CD4-positive, alpha-beta T cell treated with Interleukin-4 for 4 hours (primary cell): ENCODE data around the gene WDR1.

Experiments
- DNase-seq: peaks from one replicate; pipeline ENCODE4 v3.0.0-alpha.2; 2020

The WDR1 gene

DNA sequence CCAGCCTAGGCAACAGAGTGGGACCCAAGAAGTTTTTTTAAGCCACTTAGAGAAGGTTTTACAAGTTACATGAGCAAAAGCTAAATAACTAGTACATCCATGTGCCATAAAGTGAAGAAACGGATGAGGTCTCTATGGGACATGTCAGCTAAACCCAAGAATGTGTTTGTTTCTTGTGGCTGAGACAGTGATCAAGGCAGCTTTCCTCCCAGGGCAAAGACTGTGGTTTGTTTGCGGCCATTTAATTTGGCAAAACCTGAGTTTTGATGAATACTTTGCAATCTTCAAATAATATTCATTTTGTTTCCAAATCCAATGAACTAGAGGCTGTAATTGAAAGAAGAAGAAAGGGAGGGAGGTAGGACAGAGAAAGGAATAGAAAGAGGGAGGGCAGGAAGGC is 50.4 kb downstream of the WDR1 start:
- no peak for DNase-seq

DNA sequence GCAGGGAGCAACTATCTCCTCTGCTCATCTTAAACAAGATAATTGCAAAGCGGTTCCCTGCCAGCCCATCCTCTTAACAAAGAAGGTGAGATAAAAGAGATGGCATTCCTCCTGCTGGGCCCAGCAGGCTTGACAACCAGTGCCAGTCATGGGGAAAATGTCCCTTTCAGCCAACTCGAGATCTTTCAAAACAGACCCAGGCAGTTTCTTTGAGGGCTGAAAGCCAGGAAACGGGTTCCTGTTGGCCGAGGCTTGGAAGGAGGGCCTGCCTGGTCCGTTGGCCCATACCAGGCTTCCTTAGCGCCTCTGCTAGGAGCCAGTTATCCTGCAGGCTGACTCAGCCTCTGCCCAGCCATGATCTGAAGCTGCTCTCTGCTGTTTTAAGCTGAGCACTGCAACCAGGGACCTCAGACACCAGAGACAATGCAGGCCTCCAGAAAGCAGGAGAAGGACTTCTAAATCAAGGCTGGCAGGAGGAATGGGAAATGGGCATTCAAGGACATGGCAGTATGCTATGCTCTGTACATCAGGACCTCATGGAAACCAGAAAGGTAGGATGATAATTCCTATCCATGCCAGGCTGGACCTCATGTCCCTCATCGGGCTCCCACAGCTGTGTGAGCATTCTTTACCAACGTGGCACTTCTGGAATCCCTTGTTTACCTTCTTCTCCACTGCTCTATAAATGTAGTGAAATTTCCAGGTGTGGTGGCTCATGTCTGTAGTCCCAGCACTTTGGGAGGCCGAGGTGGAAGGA is 52.9 kb downstream of the WDR1 start:
- no peak for DNase-seq

DNA sequence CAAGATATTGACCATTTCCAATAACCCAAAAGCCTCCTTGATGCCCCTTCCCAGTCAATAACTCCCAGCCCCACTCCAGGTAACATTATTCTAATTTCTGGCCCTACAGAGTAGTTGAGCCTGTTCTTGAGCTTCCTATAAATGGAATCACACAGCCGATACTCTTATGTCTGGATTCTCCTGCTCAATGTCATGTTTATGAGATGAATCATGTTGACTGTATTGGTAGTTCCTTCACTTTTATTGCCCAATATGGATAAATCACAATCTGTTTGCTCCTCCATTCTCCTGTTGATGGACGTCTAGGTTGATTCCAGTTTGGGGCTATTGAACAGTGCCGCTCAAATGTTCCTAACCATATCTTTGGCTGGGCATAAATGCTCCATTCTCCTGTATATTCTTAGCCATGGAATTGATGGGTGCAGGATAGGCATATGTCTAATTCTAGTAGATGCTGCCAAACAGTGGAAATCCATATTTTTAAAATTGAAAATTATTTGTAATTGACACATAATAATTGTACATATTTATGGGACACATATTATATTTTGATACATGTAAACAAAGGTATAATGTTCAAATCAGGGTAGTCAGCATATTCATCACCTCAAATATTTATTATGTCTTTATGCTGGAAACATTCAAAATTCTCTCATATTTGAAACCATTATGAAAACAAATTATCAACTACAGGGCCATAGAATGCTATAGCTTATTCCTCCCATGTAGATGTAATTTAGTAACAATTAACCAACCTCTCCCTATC is 54.8 kb downstream of the WDR1 start:
- no peak for DNase-seq

DNA sequence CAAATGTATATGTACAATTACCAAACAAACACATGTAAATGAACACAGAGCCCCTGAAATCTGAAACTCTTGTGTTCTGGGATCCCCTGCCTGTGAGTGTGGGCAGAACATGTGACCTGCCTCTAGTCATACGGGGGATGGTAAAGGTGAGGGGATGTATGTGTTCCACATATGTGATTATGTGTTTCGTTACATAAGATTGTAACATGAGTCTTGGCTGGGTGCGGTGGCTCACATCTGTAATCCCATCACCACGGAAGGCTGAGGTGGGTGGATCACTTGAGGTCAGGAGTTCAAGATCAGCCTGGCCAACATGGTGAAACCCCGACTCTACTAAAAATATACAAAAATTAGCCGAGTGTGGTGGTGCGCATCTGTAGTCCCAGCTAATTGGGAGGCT is 58.2 kb downstream of the WDR1 start:
- DNase-seq = no peak

DNA sequence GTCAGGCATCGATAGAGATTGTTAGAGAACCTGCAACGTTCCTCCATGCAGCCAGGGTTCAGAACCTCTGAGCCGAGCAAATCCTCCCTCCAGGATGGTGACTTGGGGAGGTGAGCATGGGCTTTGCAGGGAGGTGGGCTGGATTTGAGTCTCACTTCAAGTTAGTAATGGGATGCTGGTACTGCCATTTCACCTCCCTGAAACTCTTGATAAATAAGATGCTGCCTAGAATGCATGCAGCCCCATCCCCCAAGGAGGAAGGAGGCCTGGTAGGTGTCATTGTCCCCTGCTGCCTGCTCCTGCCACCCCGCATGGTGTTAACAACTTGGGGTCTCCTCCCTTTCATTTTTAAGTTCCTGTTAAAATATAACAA is 59.6 kb downstream of the WDR1 start:
- DNase-seq = no peak

DNA sequence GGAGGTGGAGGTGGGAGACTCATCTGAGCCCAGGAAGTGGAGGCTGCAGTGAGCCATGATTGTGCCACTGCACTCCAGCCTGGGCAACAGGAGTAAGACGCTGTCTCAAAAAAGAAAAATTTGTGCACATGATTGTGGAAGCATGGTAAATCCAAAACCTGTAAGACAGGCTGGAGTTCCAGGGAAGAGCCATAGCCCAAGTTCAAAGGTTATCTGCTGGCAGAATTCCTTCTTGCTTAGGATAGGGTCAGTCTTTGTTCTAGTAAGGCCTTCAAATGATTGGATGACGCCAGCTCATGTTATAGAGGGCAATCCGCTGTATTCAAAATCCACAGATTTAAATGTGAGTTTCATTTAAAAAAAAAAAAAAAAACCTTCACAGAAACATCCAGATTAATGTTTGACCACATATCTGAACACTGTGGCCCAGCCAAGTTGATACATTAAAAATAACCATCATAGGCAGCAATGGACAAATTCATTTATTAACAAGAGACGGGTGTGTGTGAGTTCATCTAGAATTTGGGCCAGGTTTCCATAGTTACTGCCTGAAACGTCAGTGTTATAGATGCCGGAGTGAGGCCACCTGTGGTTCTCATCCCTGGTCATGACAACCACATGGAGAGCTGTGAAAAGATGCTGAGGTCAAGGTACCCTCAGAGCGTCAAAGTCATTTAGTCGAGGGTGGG is 60.1 kb downstream of the WDR1 start:
- DNase-seq = no peak

DNA sequence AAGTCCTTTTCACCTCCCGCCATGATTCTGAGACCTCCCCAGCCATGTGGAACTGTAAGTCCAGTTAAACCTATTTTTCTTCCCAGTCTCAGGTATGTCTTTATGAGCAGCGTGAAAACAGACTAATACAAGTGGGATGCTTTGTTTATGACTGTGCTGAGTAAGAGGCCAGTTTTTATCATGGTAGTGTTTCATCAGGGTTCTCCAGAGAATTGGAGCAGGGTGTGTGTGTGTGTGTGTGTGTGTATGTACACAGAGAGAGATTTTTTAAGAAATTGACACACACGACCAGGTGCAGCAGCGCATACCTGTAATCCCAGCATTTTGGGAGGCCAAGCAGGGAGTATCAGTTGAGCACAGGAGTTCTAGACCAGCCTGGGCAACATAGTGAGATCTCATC is 60.7 kb downstream of the WDR1 start:
- DNase-seq = no peak

DNA sequence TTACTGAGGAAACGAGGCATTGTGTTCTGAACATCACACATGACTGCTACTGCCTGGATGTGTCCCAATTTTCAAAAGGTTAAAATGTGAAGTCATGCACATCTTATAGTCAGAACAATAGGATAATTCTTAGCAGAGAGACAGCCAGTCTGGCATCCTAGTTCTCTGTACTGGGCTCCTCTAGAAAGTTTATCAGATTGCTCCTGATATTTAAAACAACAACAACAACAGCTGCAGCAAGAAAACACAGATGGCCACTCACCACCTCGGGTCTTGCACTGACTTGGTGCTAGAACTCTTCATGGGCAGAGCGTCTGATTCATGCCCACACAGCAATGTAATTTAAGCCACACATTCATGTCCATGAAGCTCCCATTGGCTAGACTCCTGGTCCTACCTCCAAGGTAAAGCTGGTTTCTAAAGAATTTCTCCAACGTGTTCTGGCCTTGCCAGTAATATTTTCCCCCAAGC is 62.0 kb downstream of the WDR1 start:
- no peak for DNase-seq

DNA sequence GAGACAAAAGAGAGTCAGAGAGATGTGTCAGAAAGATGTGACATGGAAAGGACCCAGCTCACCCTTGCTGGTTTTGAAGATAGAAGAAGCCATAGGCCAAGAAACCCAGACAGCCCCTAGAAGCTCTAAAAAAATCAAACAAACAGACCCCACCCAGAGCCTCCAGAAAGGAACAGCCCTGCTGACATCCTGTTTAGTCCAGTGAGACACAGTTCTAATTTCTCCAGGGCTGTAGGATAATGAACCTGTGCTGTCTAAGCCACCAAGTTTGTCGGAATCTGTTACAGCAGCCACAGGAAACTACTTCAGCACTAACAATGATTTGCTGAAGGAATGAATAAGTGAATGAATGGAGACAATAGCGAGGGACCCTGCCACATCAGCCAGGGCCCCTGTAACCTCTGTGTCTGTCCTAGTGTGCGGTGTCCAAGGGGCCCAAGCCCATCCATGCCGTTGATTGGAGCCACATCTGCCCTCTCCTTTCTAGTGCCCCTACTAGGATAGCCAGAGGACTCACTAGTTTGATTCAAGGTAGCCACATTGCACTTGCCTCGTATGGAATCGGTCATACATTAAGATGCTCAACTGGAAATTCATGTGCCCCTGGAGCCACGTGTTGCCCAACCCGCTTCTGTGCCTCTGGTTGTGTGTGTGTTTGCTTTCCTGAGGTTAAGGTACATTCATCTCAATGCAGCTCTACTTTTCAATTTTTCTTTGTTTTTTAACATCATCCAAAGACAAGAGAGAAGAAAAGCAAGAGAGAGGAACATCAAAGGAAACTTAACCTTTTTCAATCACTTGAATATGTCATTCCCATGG is 62.8 kb downstream of the WDR1 start:
- DNase-seq = no peak

DNA sequence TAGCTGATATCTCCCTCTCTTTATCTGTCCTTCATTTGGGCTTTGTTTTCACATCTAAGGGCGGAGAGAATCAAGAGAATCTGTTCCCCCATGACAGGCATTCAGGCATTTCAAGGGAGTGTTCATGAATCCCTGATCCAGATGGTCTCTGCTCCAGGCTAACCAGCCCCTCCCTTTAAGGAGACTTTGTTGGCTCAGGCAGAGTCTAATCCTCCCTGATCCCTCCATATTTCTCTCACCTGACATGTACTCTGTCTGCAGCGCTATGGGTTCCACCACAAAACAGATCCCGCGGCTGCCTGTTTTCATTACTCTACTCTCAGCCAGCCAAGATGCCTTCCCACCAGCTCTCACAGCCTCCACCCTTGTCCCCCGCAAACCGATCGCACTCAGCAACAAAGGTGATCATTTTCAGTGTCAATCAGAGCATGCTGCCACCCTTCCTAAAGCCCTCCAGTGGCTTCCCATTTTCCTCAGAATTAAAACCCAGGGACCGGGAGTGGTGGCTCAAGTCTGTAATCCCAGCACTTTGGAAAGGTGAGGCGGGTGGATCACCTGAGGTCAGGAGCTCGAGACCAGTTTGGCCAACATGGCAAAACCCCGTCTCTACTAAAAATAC is 65.0 kb downstream of the WDR1 start:
- no peak for DNase-seq

DNA sequence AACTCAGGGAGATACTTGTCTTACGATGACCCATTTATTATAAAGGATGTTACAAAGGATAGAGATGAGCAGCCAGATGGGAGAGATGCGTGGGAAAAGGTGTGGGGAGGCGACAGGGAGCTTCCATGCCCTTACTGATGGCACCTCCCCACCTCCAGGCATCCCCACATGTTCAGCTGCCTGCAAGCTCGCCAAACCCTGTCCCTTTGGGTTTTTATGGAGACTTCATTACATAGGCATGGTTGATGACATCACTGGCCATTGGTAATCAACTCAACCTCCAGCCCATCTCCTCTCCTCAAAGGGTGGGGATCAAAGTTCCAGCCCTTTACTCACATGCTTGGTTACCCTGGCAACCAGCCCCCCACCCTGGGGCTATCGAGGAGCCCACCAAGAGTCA is 65.9 kb downstream of the WDR1 start:
- no peak for DNase-seq

DNA sequence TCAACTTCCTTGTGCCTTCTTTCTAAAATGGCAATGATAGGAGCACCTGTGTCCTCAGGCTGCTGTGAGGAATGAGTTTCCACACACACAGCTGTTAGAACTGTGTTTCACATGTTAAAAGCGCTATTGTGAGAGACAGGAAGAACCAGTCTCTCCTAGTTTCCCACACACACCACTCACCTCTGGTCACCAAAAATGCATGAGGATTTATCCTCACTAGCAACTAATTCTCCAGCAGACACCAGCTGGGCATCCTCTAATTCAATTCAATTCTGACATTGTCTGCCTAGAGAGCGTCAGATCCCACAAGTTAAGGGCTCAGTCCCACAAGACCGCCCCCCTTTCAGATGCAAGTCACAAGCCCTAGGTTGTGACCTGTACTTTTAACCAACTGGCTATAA is 66.3 kb downstream of the WDR1 start:
- DNase-seq = no peak

DNA sequence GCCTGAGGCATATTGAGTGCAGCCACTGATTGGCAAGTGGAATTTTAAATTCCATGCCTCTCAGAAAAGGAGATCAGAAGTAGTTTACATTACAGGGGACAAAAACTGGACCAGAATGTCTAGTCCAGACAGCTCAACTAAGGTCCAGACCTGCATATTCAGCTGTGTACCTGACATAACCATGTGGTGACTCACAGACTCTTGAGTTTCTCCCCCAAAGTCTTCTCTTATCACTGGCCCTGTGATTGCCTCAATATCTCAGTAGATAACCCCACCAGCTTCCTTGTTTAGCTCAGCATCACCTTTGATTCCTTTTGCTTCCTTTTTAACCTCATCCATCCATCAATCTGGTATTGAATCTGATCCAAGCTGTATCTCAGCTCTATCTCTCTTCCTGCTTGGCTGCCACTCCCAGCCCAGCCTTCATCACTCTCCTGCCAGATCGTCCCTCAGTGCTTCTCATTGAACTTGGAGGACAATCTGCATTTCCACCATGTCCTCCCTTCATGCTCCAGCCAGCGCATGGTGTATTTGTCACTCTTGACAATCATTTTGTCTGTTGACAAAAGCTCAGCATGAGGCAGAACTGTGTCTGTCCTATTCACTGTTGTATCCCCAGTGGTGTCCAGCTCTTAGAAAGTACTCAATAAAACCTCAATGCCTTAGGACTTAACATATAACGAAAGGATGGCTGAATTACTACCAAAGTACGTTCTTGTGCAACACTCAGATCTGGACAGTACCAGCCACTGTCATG is 67.5 kb downstream of the WDR1 start:
- no peak for DNase-seq

DNA sequence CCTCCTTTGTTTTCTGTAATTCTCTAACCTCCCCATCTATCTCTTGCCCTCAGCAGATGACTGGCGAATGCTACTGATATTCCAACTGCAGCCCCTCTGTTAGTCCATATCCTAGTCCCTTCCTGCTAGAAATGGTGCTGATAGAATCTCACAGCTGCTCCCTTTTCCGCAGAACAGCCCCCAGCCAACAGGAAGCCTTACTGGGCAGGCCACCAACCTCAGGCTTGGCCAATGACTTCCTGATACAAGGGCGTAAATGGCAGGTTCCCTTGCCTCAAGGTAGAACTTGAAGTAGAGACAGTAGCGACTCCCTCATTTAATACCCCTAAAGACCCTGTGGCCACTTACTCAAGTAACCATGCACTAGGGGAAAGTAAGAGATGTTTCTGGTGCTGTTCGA is 68.6 kb downstream of the WDR1 start:
- no peak for DNase-seq

DNA sequence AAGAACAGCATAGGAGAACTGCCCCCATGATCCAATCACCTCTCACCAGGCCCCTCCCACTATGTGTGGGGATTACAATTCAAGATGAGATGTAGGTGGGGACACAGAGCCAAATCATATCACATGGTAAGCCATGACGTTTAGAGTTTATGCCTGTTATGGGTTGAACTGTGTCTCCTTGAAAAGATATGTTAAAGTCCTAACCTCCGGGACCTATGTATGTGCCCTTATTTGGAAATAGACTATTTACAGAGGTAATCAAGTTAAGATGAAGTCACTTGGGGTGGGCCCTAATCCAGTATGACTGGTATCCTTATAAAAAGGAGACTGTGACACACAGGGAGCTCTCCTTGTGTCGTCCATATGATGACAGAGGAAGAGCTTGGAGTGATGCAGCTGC is 70.1 kb downstream of the WDR1 start:
- no peak for DNase-seq

DNA sequence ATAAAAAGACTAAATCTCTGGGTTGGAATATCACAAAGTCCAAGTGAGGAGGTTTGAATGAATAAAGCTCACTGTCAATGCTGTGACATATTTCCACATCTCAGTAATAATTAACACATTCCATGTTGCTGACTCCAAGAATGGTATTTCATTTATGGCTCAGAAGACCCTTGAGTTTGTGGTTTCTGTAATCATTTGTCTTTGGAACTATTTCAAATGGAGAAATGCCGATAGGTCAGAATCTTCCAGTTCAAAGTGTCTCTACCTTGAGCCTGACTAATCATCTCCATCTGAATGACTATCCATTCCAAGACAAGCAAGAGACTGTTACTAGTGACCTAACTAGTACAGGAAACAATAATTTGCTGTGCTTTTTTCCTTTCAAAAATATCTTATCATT is 71.1 kb downstream of the WDR1 start:
- no peak for DNase-seq

DNA sequence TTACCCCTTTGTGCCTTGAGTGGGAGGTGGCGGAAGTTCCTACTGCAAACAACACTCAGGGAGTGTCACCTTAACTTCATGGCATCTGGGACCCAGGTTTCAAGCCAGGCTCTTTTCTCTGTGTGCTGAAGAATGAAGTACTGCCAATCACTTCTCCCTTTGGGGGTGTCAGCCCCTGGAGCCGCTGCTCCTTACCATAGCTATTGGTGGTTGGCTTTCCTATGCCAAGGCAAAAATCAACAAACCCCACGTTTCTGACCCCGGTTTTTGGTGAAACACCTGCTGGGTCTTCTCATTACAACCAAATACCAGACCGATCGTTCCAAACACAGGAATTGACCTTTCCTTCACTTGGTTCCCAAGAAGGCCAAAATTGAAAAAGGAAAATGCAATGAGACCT is 75.6 kb downstream of the WDR1 start:
- no peak for DNase-seq

DNA sequence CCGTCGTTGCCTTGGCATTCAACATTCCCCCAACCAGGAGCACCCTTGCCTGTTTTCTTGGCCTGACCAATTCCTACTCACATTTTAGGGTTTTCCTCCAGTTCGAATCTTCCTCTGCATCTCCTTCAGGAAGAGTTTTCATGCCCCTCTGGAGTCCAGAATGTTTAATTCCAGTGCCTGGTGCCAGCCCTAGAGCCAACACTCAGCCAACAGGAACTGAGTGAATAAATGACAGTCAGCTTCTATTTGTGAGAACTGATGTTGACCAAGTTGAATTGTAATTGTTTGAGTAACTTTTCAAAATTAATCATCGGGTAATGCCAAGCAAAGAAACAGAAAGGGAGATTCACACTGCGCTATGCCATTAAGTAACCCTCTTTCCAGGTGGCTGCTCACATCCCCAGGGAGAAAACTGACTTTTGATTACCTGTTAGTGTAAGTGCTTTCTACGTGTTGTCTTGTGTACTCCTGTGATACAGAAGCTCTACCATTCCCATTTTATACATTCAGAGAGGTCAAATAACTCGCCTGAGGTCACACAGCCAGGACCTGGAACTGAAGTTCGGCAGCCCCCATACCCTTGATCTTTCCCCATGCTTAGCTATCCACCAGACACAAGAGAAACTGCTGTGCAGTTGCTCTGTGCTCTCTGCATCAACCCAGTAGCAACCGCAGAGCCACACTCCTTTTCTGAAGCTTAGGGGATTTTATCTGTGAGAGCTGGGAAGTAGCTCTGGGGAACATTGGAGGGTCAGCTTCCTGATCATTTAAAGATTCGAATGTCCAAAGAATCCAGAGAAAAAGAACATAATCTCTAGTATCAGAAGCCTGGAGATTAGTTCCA is 76.3 kb downstream of the WDR1 start:
- DNase-seq = no peak

DNA sequence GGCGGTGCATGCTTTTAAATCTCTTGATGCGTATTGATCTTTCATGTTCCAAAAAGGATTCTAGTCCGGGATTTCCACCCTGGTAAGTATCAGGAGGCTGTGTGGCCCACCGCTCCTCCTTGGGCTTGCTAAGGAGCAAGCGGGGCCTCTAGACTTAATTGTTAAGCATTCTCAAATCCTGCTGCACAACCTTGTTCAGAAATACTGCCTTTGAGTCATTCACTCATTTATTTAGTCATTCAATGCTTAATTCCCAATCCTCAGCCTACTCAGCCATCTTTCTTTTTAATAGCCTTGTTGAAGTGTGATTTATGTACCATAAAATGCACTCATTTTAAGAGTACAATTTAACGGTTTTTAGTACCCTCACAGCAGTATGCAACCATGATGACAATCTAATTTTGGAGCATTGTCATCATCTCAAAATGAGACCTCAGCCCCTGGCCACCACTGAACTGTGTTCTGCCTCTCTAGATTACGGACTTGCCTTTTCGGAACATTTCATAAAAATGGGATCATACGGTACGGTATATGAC is 79.7 kb downstream of the WDR1 start:
- DNase-seq = no peak

DNA sequence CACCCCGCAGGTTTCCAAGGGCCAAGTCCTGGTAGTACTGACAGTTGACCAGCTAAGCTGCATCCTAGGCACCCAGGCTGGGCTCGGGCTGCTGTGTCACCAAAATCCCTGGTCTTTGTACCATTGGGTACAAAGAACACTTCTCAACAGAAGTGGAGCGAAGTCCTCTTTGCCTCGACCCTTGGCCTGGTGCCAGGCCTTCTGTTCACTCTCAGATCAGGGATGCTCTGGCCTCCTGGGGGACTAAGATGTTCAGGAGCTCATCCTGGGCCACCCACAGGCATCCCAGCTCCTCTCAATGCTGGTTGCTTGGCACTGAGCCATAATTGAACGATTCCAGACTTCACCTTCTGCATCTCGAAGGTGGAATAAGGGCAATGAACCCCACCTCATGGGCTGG is 81.5 kb downstream of the WDR1 start:
- DNase-seq = no peak
